SU-DHL-6 (cell line): ENCODE data around the gene RAD51B.

Experiments used
- EZH2phosphoT487 ChIP-seq: fragments of 200-600 bp; sonication (generic), shearing (Covaris generic); conservative IDR thresholded peaks from 2 replicates; pipeline ENCODE4 v1.6.1; 2018; ENCODE audit warnings: mild to moderate bottlenecking, antibody characterized with exemption, low read length, moderate library complexity, mixed read lengths
- TF ChIP-seq, protein P1 (sequence below): fragments of 200-600 bp; sonication (generic); IDR thresholded peaks from one replicate; pipeline ENCODE4 v1.5.1; 2017; ENCODE audit warnings: antibody characterized with exemption, mild to moderate bottlenecking, low read length, moderate library complexity; ENCODE audit not compliant: insufficient read depth, poor library complexity, severe bottlenecking

DNA sequence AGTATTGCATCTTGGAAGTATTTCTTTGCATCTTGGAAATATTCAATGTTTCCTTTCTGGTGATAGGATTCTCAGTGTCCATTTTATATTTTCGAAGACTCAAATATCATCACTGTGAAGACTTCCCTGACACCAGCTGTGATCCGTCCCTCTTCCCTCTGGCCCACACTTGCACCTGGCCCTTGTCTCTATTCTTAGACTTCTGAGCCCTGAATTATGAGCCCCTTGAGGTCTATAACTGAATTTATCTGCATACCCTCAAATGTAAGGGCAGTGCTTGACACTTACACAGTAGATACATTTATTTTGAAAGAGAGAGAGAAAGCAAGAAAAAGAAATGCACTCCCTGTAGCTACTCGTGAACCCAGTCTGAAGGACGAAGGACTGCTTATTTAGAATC is 596.6 kb downstream of the RAD51B start:
- TF ChIP-seq, protein P1, sequence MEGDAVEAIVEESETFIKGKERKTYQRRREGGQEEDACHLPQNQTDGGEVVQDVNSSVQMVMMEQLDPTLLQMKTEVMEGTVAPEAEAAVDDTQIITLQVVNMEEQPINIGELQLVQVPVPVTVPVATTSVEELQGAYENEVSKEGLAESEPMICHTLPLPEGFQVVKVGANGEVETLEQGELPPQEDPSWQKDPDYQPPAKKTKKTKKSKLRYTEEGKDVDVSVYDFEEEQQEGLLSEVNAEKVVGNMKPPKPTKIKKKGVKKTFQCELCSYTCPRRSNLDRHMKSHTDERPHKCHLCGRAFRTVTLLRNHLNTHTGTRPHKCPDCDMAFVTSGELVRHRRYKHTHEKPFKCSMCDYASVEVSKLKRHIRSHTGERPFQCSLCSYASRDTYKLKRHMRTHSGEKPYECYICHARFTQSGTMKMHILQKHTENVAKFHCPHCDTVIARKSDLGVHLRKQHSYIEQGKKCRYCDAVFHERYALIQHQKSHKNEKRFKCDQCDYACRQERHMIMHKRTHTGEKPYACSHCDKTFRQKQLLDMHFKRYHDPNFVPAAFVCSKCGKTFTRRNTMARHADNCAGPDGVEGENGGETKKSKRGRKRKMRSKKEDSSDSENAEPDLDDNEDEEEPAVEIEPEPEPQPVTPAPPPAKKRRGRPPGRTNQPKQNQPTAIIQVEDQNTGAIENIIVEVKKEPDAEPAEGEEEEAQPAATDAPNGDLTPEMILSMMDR, result no peak
- TF ChIP-seq EZH2phosphoT487, result no peak
